ENCODE data around the gene AFF3. TPM values are rescaled to one million over a fixed set of nuclear protein-coding genes. Genes with fewer than 3 reads are reported as not detected.
A peak's percentile ranks its signal among the peaks of the same experiment; 100 is the strongest.

The AFF3 gene
- total RNA-seq, 1 experiment from 2014 or later = 0.22 TPM

DNA sequence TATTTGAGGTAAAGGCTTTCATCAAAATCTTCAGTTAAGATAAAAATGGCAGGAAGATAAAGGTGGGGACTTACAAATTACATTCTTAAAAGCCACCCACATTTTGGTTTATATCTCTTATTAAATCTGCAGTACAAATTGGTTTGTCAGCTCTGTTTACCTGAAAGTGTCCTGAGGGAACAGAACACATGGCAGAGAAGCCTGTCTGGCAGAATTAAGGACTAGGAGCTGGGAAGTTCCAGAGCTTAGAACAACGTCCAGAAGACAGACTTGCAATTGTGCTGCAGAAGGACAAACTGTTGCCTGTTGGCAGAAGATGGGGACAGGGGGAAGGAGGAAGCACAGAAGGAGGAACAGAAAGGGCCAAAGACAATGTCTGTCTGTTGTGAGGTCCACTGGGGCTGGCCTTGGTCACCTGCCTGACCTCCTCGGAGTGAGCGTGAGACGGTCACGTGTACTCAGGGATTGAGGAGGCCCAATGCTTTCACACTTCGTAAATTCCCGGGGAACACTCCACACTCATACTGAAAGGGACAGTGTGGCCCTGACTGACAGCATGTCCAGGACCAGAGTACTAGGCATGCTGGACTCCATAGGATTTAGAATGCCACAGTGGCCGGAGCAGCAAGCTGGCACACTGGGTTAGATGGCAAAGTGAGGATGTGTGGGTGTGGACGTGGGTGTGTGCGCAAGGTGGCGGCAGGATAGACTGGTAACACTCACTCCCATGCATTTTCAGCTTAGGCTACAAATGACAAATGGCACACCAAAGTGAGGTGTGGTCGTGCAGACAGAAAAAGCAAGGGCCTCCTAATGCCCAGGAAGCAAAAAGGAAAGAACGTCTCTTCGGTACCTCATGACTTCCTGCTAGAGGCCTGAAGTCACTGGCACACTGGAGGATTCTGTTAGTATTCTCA lies 441.6 kb downstream of the AFF3 start:
- Histone ChIP-seq H2BK12ac (ENCODE audit: insufficient read length, low read depth, low read length) (no peak overlapping the region), H4K20me1 (ENCODE audit: control insufficient read depth, insufficient read depth, insufficient read length) (no peaks in the 10 kb centered on the region), H3K27ac (ENCODE audit: insufficient read length, low read depth, low read length) (no peak overlapping the region), H2BK120ac (ENCODE audit: low read depth, low read length, poor library complexity, severe bottlenecking) (no peak overlapping the region), H3K4me1 (ENCODE audit: insufficient read depth, low read length) (no peaks in the 10 kb centered on the region), H2BK5ac (ENCODE audit: insufficient read length, low read length) (no peak overlapping the region), H2BK15ac (ENCODE audit: low read depth, low read length) (no peak overlapping the region), H2AFZ (ENCODE audit: low read length) (no peak overlapping the region), H3K79me1 (ENCODE audit: insufficient read depth, low read depth, low read length, poor library complexity, severe bottlenecking) (no peaks in the 10 kb centered on the region), H3K9ac (ENCODE audit: extremely low read depth, insufficient read length, low read length) (no peak overlapping the region), H3K27me3 (ENCODE audit: insufficient read depth, low read length) (no peaks in the 10 kb centered on the region), H3K9me3 (ENCODE audit: control insufficient read depth, low read depth, low read length) (no peaks in the 10 kb centered on the region), H3K4ac (ENCODE audit: low read depth, low read length) (no peak overlapping the region), H4K8ac (replicated peaks; ENCODE audit: insufficient read length, low read depth, low read length) (peak overlapping the region; percentile 7), H3K18ac (ENCODE audit: insufficient read length, low read depth, low read length) (no peak overlapping the region), H3T11ph (ENCODE audit: low read length) (no peak overlapping the region), H2BK20ac (ENCODE audit: low read depth, low read length, poor library complexity, severe bottlenecking) (no peak overlapping the region), H3K79me2 (ENCODE audit: insufficient read depth, low read length) (no peaks in the 10 kb centered on the region), H3K23ac (ENCODE audit: insufficient read length, low read depth, low read length) (no peak overlapping the region), H4K5ac (ENCODE audit: insufficient read length, low read depth, low read length) (no peak overlapping the region), H2AK5ac (ENCODE audit: insufficient read length, low read length) (no peak overlapping the region), H3K4me2 (ENCODE audit: insufficient read depth, insufficient read length, low read length) (no peak overlapping the region), H3K14ac (ENCODE audit: insufficient read depth, low read length) (peak overlapping the region; percentile 4; the same call in 1 of the 2 replicates), H4K91ac (ENCODE audit: insufficient read length, low read depth, low read length) (no peak overlapping the region), H3K56ac (ENCODE audit: insufficient read length, low read depth, low read length) (no peak overlapping the region), H3K23me2 (ENCODE audit: insufficient read length, low read depth, low read length, poor library complexity, severe bottlenecking) (no peaks in the 10 kb centered on the region)
- DNase-seq = no peak
- no peaks in the 10 kb centered on the region for H3K36me3 Mint-ChIP-seq (ENCODE audit: insufficient read depth in 1 of 3, low read depth in 3 of 3)
- H3K27ac Mint-ChIP-seq = peak overlapping the region in 1 of 3 experiments; percentile 89; a peak in 3 of 7 replicates
- TF ChIP-seq, protein P1, sequence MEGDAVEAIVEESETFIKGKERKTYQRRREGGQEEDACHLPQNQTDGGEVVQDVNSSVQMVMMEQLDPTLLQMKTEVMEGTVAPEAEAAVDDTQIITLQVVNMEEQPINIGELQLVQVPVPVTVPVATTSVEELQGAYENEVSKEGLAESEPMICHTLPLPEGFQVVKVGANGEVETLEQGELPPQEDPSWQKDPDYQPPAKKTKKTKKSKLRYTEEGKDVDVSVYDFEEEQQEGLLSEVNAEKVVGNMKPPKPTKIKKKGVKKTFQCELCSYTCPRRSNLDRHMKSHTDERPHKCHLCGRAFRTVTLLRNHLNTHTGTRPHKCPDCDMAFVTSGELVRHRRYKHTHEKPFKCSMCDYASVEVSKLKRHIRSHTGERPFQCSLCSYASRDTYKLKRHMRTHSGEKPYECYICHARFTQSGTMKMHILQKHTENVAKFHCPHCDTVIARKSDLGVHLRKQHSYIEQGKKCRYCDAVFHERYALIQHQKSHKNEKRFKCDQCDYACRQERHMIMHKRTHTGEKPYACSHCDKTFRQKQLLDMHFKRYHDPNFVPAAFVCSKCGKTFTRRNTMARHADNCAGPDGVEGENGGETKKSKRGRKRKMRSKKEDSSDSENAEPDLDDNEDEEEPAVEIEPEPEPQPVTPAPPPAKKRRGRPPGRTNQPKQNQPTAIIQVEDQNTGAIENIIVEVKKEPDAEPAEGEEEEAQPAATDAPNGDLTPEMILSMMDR (conservative IDR thresholded peaks at IDR 0.05) = no peak
- WGBS (ENCODE audit: extremely low coverage, insufficient read length, low lambda C conversion rate) = no CpG with 5 or more reads among the region's 14 CpGs
- peaks cover 4% of the 10 kb centered on the region for H3K27me3 Mint-ChIP-seq (ENCODE audit: low read depth)
- no peak overlapping the region for H3K4me3 Mint-ChIP-seq
- peaks cover 5 to 6% of the 10 kb centered on the region in 2 experiments; a peak in 3 of 4 replicates for H3K4me1 Mint-ChIP-seq
- no peaks in the 10 kb centered on the region for H3K9me3 Mint-ChIP-seq
